Spleen (tissue), 7 donors: Measurements from ENCODE around the gene STAMBP.

Experiments
- CTCF ChIP-seq, 11 experiments: fragments of 200-600 bp in 7 of 11; fragments of 450-650 bp in 4 of 11; sonication (generic) in 4 of 11; IDR thresholded peaks in 8 of 11; conservative IDR thresholded peaks in 3 of 11; 1 replicate in 7 of 11; 2 replicates in 4 of 11; pipeline versions ENCODE4 v1.4.0 to v1.8.0; 2016 to 2021; ENCODE audit warnings: antibody characterized with exemption in 11 of 11, inconsistent platforms in 4 of 11, mild to moderate bottlenecking in 1 of 11
- POLR2A ChIP-seq, 3 donors: fragments of 450-650 bp; IDR thresholded peaks; one replicate each; pipeline ENCODE4 v1.5.1; 2017; ENCODE audit warnings: antibody characterized with exemption in 3 of 3, mild to moderate bottlenecking in 1 of 3
- donor health status: DM: no; HTN: no; CAD: no; lungs with moderate emphysema.
- donor health status: DM: no; HTN: no; CAD: no.
- donor health status: DM: no; HTN: no; CAD: no.

DNA sequence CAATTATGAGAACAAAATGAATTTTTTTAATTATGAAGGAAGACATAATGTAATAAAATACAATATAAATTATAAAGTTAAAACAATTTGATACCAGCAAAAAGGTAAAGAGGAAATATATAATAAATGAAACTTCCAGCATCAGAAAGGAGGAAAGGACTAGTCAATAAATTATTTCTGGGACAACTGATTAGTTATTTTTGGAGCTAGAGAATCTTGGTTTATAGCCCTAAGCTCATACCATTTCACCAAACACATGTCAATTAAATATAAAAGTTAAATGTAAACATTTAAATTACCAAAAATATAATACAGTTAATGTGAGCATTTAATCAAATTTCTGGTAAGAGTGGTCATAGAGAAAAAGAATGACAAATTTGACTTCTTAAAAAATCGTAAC, 76.2 kb downstream of the STAMBP start:
- no peak for TF ChIP-seq CTCF (IDR thresholded peaks at IDR 0.05 in 8 of 11, conservative IDR thresholded peaks at IDR 0.05 in 3 of 11)
- TF ChIP-seq POLR2A (IDR thresholded peaks at IDR 0.05) = no peak
